Measurements from ENCODE around the gene HSPB8. TPM values are rescaled to one million over a fixed set of nuclear protein-coding genes. Genes with fewer than 3 reads are reported as not detected.

Gene HSPB8
- total RNA-seq = 20.5 and 22.6 TPM in 2 replicates

DNA sequence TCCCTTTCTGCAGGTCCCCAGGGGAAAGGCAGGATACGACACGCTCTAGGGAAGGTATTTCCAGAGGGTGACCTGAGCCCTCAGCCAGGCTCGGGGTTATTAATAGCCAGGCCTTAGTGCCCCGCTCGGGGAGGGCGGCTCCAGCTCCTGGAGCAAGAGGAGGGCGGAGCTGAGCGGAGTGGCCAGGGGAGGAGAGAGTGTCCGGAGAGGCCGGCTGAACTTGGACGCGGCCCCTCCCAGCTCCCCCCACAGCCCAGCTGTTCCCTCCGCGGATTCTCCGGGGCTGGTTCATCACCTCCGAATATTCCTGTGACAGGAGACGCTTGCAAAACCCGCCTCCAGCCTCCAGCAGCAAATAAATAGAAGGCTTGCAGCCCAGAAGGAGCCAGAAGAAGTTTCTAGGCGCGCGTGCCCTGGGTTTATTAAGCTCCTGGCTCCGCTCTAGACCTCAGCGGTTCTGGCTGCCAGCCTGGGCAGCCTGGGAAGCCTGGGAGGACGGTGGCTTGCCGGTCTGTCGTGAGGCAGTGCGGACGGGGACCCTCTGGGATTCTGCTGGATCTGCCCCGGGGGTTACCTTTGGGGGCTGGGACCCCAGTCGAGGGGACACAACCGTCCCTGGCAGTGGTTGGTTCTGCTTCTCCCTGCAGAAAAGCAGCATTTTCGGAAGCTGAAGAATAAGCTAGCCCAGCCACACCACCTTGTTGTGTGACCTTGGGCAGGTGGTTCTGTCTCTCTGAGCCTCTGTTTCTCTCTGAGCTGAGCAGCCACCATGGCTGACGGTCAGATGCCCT is at the start of gene HSPB8:
Gene HSPB8, plus strand, starts transcription at position 388 of the 791 bp plus-strand sequence. Its CDS starts 382 bp downstream, at position 770.

Other genes with a start within 250 kb of the HSPB8 start
- gene SRRM4, start 197.4 kb upstream of the HSPB8 start, total RNA-seq = not detected in 2 replicates
- not detected in 2 replicates for gene CCDC60, start 155.8 kb downstream of the HSPB8 start, total RNA-seq